GM21619 (cell line): ENCODE results near the gene NRN1L.

Experiments
- ATAC-seq: cut with Tn5 transposase; IDR thresholded peaks from one replicate; pipeline ENCODE4 v1.9.1; 2021; ENCODE audit not compliant: unreplicated experiment

Gene NRN1L

DNA sequence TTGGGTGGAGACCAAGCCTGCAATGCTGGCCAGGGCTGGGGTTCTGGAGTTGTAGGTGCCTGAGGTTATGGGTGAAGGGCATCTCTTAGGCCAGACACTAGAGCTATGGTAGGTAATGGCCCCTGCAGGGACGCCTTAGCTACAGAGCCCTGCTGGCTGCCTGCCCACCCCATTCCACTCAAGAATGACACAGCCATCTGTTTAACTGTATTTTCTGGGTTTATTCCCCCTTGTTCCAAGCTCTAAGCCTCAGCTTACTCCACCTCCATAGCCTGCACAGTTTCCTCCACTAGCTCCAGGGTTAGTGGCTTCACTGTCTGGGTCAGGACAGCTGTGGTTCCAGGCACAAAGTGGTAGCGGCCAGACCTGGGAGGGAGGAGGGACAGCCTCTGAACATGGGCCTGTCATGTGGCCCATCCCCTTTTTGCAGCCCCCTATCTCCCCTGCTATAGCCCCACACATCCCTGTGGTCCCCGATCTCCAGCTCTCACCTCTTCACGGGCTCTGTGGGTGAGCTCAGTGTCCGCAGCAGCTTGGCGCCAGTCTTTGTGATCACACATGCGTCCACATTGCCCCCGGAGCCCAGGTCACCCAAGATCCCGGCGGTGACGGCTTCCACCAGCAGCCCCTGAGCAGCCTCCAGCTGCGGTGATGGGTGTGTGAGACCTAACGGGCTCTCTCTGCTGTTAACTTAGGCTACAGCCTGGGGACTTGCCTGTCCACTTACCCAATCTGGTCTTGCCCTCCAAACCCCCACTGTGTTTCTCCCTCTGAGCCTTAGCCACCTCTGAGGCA is 49.8 kb downstream of the NRN1L start:
- no peak for ATAC-seq

DNA sequence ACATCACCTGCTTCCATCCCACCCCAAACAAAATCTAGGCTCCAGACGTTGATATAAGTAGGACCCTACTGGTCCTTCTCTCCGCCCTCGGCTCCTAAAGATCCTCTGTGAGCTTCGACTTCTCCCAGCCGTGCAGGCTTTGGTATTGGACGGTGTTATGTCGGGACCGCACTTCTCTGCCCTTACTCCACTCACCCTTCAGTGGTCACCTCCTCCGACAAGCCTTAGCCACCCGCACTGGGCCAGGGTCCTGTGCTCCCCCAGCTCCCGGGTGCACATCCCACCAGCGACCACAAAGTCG is 50.4 kb downstream of the NRN1L start:
- no peak for ATAC-seq

GRCh38 chr16:67935402-67936123 is 50.9 kb downstream of the NRN1L start:
- peak; percentile 89 for ATAC-seq
